HepG2 (cell line): Measurements from ENCODE around the gene JAKMIP3. TPM values are rescaled to one million over a fixed set of nuclear protein-coding genes. Genes with fewer than 3 reads are reported as not detected.

ENCODE experiments used
- ATAC-seq: fragments of 200-7000 bp; cut with Tn5 transposase; 3 replicates; pipeline ENCODE4 v1.9.1; 2020; ENCODE audit warnings: mild to moderate bottlenecking, moderate library complexity
- BruUV-seq: library from RNA; stranded (reverse); fragments of 400-500 nt; replicated peaks from 2 replicates; lab custom pipeline; 2021; lab: Mats Ljungman, UMichigan
- CTCF ChIA-PET: fragments of 300-600 bp; formaldehyde crosslinking; extraction: SDS; loops from one replicate; lab custom pipeline; 2021; ENCODE audit warnings: low total read pairs, inconsistent platforms, low intra/inter-chr PET ratio; lab: Yijun Ruan, JAX
- POLR2A ChIA-PET: fragments of 350-600 bp; sonication (Branson Sonifier 250); formaldehyde crosslinking; loops from one replicate; lab custom pipeline; 2020; ENCODE audit warnings: antibody characterized with exemption, inconsistent platforms; lab: Yijun Ruan, JAX
- DNase-seq: peaks from one replicate; pipeline ENCODE4 v3.0.0-alpha.2; 2015; ENCODE audit warnings: low spot score
- FAIRE-seq: peaks from 3 replicates; lab custom pipeline; 2011; peaks lifted over from hg19 to GRCh38; lab: Jason Lieb, UNC
- H2AFZ ChIP-seq: one replicate; pipeline ENCODE4 v1.6.1; 2011; ENCODE audit warnings: low read length, inconsistent platforms
- H3K27ac ChIP-seq: fragments of 300-600 bp; 3 replicates; pipeline ENCODE4 v1.8.0; 2011; ENCODE audit warnings: mixed run types, mild to moderate bottlenecking, mixed read lengths, low read length, inconsistent platforms; ENCODE audit not compliant: insufficient read depth; ENCODE audit errors: extremely low read length
- H3K27me3 ChIP-seq, 2 experiments: fragments of 200-600 bp in 1 of 2; 2 replicates in 1 of 2; 3 replicates in 1 of 2; pipeline versions ENCODE4 v1.6.0 to v1.8.0; 2011; ENCODE audit warnings: low read length in 2 of 2, mild to moderate bottlenecking in 2 of 2, moderate library complexity in 2 of 2, inconsistent platforms in 1 of 2; ENCODE audit not compliant: insufficient read depth in 2 of 2, control insufficient read depth in 1 of 2
- H3K36me3 ChIP-seq, 2 experiments: fragments of 200-600 bp in 1 of 2; replicated peaks in 1 of 2; 2 replicates in 1 of 2; 3 replicates in 1 of 2; pipeline versions ENCODE4 v1.5.1 to v1.8.0; 2011; ENCODE audit warnings: low read length in 2 of 2, inconsistent platforms in 1 of 2; ENCODE audit not compliant: insufficient read depth in 2 of 2, control insufficient read depth in 1 of 2
- H3K4me1 ChIP-seq: 2 replicates; pipeline ENCODE4 v1.5.1; 2012; ENCODE audit warnings: low read length, inconsistent platforms; ENCODE audit not compliant: insufficient read depth
- H3K4me2 ChIP-seq: 2 replicates; pipeline ENCODE4 v1.6.0; 2011; ENCODE audit warnings: low read depth, low read length, inconsistent platforms
- H3K4me3 ChIP-seq, 3 experiments: fragments of 200-600 bp in 1 of 3; sonication (generic), shearing (Covaris generic) in 1 of 3; replicated peaks in 1 of 3; 2 replicates each; pipeline ENCODE4 v1.5.1; 2011 to 2016; ENCODE audit warnings: low read length in 3 of 3, inconsistent platforms in 2 of 3, low read depth in 2 of 3, mild to moderate bottlenecking in 2 of 3, control low read depth in 1 of 3, mixed read lengths in 1 of 3; ENCODE audit not compliant: insufficient read depth in 1 of 3
- H3K79me2 ChIP-seq: one replicate; pipeline ENCODE4 v1.6.1; 2011; ENCODE audit warnings: low read length, inconsistent platforms; ENCODE audit not compliant: insufficient read depth
- H3K9ac ChIP-seq: 2 replicates; pipeline ENCODE4 v1.6.0; 2011; ENCODE audit warnings: mild to moderate bottlenecking, low read depth, low read length, inconsistent platforms; ENCODE audit not compliant: insufficient read depth
- H3K9me3 ChIP-seq: 2 replicates; pipeline ENCODE4 v1.5.1; 2012; ENCODE audit warnings: mild to moderate bottlenecking, low read length
- H4K20me1 ChIP-seq: 2 replicates; pipeline ENCODE4 v1.6.0; 2011; ENCODE audit warnings: inconsistent platforms, mild to moderate bottlenecking, low read length, moderate library complexity; ENCODE audit not compliant: insufficient read depth
- BHLHE40 ChIP-seq: IDR thresholded peaks from 2 replicates; pipeline ENCODE4 v1.6.1; 2011; ENCODE audit warnings: low read length, improper control_type of control experiment
- GATA4 ChIP-seq: sonication (generic); IDR thresholded peaks from 2 replicates; pipeline ENCODE4 v1.6.1; 2016; ENCODE audit warnings: antibody characterized with exemption, low read depth, borderline replicate concordance
- KAT7 ChIP-seq: IDR thresholded peaks from 2 replicates; pipeline ENCODE4 v1.6.1; 2018; ENCODE audit warnings: borderline replicate concordance, missing compliant biosample characterization
- TBP ChIP-seq: sonication (generic); formaldehyde crosslinking; IDR thresholded peaks from 2 replicates; pipeline ENCODE4 v1.5.0; 2020; ENCODE audit warnings: missing genetic modification reagents
- TCF7 ChIP-seq: sonication (generic); IDR thresholded peaks from 2 replicates; pipeline ENCODE4 v1.6.1; 2016; ENCODE audit warnings: antibody characterized with exemption, low read depth
- WIZ ChIP-seq: sonication (generic); formaldehyde crosslinking; IDR thresholded peaks from 2 replicates; pipeline ENCODE4 v1.5.1; 2020; ENCODE audit warnings: mild to moderate bottlenecking, missing genetic modification reagents
- ZKSCAN5 ChIP-seq: sonication (generic); formaldehyde crosslinking; IDR thresholded peaks from 2 replicates; pipeline ENCODE4 v1.5.1; 2020; ENCODE audit warnings: mild to moderate bottlenecking, missing genetic modification reagents
- ZNF224 ChIP-seq: sonication (generic); formaldehyde crosslinking; IDR thresholded peaks from 2 replicates; pipeline ENCODE4 v1.5.0; 2020; ENCODE audit warnings: mild to moderate bottlenecking, missing genetic modification reagents
- ZNF296 ChIP-seq: sonication (generic); formaldehyde crosslinking; conservative IDR thresholded peaks from 2 replicates; pipeline ENCODE4 v1.5.0; 2020; ENCODE audit warnings: mild to moderate bottlenecking, missing genetic modification reagents
- ZNF382 ChIP-seq: sonication (generic); formaldehyde crosslinking; IDR thresholded peaks from 2 replicates; pipeline ENCODE4 v1.5.0; 2020; ENCODE audit warnings: missing genetic modification reagents, mild to moderate bottlenecking, borderline replicate concordance
- ZNF660 ChIP-seq: sonication (generic); formaldehyde crosslinking; IDR thresholded peaks from 2 replicates; pipeline ENCODE4 v1.5.1; 2020; ENCODE audit warnings: mild to moderate bottlenecking, low read depth, missing genetic modification reagents, borderline replicate concordance
- ZNF776 ChIP-seq: sonication (generic); formaldehyde crosslinking; IDR thresholded peaks from 2 replicates; pipeline ENCODE4 v1.4.0; 2020; ENCODE audit warnings: mild to moderate bottlenecking, missing genetic modification reagents
- WGBS: methylation state at CpG from one replicate; pipeline ENCODE4 v1.1.6; 2017; ENCODE audit warnings: low lambda C conversion rate; 5-methylcytosine and 5-hydroxymethylcytosine counted together
- in situ Hi-C: cut with HindIII; loops from 2 replicates; pipeline ENCODE4 v1.10.0; 2017; ENCODE audit warnings: low pct_unique_long_range_greater_than_20kb; ENCODE audit not compliant: extremely low pct_ligation_motif_present
- intact Hi-C: fragments of 100-400 bp; cut with micrococcal nuclease; formaldehyde crosslinking; loops from one replicate; pipeline ENCODE4 v1.10.0; 2022; ENCODE audit not compliant: unreplicated experiment
- polyA plus RNA-seq, 8 experiments: library from polyadenylated mRNA; depleted of rRNA in 3 of 8; stranded (reverse) in 7 of 8; unstranded in 1 of 8; fragments of >200 nt; fragmentation: Illumina TruSeq in 4 of 8; extraction: Trizol in 4 of 8; gene quantifications; 2 replicates each; pipeline versions ENCODE4 v1.2.1 to v1.2.3, GENCODE V29; 2011 to 2016; ENCODE audit warnings: low read depth in 4 of 8, missing spikeins in 1 of 8, mixed read lengths in 1 of 8; ENCODE audit not compliant: insufficient read depth in 1 of 8
- total RNA-seq, 5 experiments: library from RNA; depleted of rRNA; stranded (reverse); fragments of >200 nt; fragmentation: Illumina TruSeq; extraction: Trizol; gene quantifications; 2 replicates each; pipeline ENCODE4 v1.2.3, GENCODE V29; 2016; ENCODE audit warnings: low read depth in 1 of 5
- TF ChIP-seq, protein P1 (sequence below): fragments of 450-650 bp; IDR thresholded peaks from 2 replicates; pipeline ENCODE4 v1.6.1; 2017
- TF ChIP-seq, protein P2 (sequence below): sonication (generic); formaldehyde crosslinking; IDR thresholded peaks from 2 replicates; pipeline ENCODE4 v1.5.1; 2020; ENCODE audit warnings: mild to moderate bottlenecking, missing genetic modification reagents, borderline replicate concordance
- TF ChIP-seq, protein P3 (sequence below): sonication (generic); formaldehyde crosslinking; IDR thresholded peaks from 2 replicates; pipeline ENCODE4 v1.4.0; 2020; ENCODE audit warnings: missing genetic modification reagents
- TF ChIP-seq, protein P4 (sequence below): sonication (generic); formaldehyde crosslinking; IDR thresholded peaks from 2 replicates; pipeline ENCODE4 v1.4.0; 2020; ENCODE audit warnings: missing genetic modification reagents

The JAKMIP3 gene
- total and polyA plus RNA-seq, 2 of the 13 experiments (the other 11 are each of a cell fraction or from before 2014, with no cell fraction given), result 0.03 to 0.11 TPM

DNA sequence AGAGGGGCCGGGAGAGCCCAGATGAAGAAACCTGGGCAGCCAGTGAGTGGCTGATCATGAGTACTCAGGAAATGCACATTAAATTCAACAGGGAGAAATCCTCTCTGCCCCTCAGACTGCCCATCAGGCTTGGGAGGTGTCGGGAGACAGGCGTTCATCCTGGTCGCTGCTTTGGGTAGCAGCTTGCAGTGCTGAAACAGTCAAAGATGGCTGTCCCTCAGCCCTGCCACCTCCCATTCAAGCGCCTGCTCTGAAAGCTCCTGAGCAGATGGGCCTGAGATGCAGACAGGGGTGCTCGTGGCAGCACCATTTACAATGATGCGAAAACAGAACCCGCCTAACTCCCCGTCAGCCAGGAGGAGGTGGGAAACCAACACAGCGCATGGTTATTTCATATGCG lies 3.6 kb upstream of the JAKMIP3 start:
- Histone ChIP-seq H2AFZ (no peak overlapping the region), H3K9ac (no peak overlapping the region), H3K36me3 (no peaks in the 10 kb centered on the region), H3K4me1 (peaks cover 19% of the 10 kb centered on the region), H3K9me3 (no peaks in the 10 kb centered on the region), H3K27ac (no peak overlapping the region), H3K4me3 (no peak overlapping the region), H3K79me2 (no peaks in the 10 kb centered on the region), H3K27me3 (peaks cover 3 to 64% of the 10 kb centered on the region in 2 experiments; a peak in 4 of 5 replicates), H4K20me1 (no peaks in the 10 kb centered on the region), H3K4me2 (no peak overlapping the region)
- TF ChIP-seq TBP, result no peak
- no peak for TF ChIP-seq GATA4
- TF ChIP-seq, protein P1, sequence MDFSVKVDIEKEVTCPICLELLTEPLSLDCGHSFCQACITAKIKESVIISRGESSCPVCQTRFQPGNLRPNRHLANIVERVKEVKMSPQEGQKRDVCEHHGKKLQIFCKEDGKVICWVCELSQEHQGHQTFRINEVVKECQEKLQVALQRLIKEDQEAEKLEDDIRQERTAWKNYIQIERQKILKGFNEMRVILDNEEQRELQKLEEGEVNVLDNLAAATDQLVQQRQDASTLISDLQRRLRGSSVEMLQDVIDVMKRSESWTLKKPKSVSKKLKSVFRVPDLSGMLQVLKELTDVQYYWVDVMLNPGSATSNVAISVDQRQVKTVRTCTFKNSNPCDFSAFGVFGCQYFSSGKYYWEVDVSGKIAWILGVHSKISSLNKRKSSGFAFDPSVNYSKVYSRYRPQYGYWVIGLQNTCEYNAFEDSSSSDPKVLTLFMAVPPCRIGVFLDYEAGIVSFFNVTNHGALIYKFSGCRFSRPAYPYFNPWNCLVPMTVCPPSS, result no peak
- no peak for TF ChIP-seq ZNF776 (CRISPR knock-in tag)
- no peak for TF ChIP-seq TCF7
- TF ChIP-seq ZNF382, result no peak
- no peak for TF ChIP-seq ZNF296 (CRISPR knock-in tag)
- TF ChIP-seq ZKSCAN5, result no peak
- TF ChIP-seq, protein P2, sequence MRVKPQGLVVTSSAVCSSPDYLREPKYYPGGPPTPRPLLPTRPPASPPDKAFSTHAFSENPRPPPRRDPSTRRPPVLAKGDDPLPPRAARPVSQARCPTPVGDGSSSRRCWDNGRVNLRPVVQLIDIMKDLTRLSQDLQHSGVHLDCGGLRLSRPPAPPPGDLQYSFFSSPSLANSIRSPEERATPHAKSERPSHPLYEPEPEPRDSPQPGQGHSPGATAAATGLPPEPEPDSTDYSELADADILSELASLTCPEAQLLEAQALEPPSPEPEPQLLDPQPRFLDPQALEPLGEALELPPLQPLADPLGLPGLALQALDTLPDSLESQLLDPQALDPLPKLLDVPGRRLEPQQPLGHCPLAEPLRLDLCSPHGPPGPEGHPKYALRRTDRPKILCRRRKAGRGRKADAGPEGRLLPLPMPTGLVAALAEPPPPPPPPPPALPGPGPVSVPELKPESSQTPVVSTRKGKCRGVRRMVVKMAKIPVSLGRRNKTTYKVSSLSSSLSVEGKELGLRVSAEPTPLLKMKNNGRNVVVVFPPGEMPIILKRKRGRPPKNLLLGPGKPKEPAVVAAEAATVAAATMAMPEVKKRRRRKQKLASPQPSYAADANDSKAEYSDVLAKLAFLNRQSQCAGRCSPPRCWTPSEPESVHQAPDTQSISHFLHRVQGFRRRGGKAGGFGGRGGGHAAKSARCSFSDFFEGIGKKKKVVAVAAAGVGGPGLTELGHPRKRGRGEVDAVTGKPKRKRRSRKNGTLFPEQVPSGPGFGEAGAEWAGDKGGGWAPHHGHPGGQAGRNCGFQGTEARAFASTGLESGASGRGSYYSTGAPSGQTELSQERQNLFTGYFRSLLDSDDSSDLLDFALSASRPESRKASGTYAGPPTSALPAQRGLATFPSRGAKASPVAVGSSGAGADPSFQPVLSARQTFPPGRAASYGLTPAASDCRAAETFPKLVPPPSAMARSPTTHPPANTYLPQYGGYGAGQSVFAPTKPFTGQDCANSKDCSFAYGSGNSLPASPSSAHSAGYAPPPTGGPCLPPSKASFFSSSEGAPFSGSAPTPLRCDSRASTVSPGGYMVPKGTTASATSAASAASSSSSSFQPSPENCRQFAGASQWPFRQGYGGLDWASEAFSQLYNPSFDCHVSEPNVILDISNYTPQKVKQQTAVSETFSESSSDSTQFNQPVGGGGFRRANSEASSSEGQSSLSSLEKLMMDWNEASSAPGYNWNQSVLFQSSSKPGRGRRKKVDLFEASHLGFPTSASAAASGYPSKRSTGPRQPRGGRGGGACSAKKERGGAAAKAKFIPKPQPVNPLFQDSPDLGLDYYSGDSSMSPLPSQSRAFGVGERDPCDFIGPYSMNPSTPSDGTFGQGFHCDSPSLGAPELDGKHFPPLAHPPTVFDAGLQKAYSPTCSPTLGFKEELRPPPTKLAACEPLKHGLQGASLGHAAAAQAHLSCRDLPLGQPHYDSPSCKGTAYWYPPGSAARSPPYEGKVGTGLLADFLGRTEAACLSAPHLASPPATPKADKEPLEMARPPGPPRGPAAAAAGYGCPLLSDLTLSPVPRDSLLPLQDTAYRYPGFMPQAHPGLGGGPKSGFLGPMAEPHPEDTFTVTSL, result no peak
- TF ChIP-seq BHLHE40, result no peak
- TF ChIP-seq KAT7 (CRISPR knock-in tag), result no peak
- no peak for TF ChIP-seq ZNF660 (CRISPR knock-in tag)
- no peak for TF ChIP-seq WIZ
- TF ChIP-seq, protein P3, sequence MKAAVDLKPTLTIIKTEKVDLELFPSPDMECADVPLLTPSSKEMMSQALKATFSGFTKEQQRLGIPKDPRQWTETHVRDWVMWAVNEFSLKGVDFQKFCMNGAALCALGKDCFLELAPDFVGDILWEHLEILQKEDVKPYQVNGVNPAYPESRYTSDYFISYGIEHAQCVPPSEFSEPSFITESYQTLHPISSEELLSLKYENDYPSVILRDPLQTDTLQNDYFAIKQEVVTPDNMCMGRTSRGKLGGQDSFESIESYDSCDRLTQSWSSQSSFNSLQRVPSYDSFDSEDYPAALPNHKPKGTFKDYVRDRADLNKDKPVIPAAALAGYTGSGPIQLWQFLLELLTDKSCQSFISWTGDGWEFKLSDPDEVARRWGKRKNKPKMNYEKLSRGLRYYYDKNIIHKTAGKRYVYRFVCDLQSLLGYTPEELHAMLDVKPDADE (CRISPR knock-in tag), result no peak
- TF ChIP-seq, protein P4, sequence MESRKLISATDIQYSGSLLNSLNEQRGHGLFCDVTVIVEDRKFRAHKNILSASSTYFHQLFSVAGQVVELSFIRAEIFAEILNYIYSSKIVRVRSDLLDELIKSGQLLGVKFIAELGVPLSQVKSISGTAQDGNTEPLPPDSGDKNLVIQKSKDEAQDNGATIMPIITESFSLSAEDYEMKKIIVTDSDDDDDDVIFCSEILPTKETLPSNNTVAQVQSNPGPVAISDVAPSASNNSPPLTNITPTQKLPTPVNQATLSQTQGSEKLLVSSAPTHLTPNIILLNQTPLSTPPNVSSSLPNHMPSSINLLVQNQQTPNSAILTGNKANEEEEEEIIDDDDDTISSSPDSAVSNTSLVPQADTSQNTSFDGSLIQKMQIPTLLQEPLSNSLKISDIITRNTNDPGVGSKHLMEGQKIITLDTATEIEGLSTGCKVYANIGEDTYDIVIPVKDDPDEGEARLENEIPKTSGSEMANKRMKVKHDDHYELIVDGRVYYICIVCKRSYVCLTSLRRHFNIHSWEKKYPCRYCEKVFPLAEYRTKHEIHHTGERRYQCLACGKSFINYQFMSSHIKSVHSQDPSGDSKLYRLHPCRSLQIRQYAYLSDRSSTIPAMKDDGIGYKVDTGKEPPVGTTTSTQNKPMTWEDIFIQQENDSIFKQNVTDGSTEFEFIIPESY (CRISPR knock-in tag), result no peak
- no peak for TF ChIP-seq ZNF224 (CRISPR knock-in tag)
- BruUV-seq, result no TSS peak
- no peak for DNase-seq
- ChIA-PET POLR2A (no interaction called here), CTCF (no interaction called here)
- FAIRE-seq, result no peak
- 63% methylated on average over 8 of the region's 11 CpGs for WGBS
- ATAC-seq, result no peak
- intact Hi-C loops, result no loop called here
- in situ Hi-C loops, result no loop called here
